ENCODE results near the gene SSBP3.

- TF ChIP-seq, protein P1, sequence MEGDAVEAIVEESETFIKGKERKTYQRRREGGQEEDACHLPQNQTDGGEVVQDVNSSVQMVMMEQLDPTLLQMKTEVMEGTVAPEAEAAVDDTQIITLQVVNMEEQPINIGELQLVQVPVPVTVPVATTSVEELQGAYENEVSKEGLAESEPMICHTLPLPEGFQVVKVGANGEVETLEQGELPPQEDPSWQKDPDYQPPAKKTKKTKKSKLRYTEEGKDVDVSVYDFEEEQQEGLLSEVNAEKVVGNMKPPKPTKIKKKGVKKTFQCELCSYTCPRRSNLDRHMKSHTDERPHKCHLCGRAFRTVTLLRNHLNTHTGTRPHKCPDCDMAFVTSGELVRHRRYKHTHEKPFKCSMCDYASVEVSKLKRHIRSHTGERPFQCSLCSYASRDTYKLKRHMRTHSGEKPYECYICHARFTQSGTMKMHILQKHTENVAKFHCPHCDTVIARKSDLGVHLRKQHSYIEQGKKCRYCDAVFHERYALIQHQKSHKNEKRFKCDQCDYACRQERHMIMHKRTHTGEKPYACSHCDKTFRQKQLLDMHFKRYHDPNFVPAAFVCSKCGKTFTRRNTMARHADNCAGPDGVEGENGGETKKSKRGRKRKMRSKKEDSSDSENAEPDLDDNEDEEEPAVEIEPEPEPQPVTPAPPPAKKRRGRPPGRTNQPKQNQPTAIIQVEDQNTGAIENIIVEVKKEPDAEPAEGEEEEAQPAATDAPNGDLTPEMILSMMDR (IDR thresholded peaks at IDR 0.05; ENCODE audit: low read depth, low read length, missing input control) = no peak
- no peak for TF ChIP-seq RAD21 (IDR thresholded peaks at IDR 0.05)
- TF ChIP-seq MAX (IDR thresholded peaks at IDR 0.05) = no peak
- no peak for TF ChIP-seq EGR1 (IDR thresholded peaks at IDR 0.05; ENCODE audit: low read depth in 2 of 2)
- TF ChIP-seq YY1 (IDR thresholded peaks at IDR 0.05) = no peak
- TF ChIP-seq, protein P2, sequence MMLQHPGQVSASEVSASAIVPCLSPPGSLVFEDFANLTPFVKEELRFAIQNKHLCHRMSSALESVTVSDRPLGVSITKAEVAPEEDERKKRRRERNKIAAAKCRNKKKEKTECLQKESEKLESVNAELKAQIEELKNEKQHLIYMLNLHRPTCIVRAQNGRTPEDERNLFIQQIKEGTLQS (IDR thresholded peaks at IDR 0.05) = no peak
- no peak for TF ChIP-seq JUND (IDR thresholded peaks at IDR 0.05)
- no peak for TF ChIP-seq RXRA (IDR thresholded peaks at IDR 0.05)
Measured at GRCh38 chr1:54289712-54290233, 116.4 kb downstream of the SSBP3 start.

Measured in liver (tissue), 3 donors.